Liver (tissue), 9 donors: Measurements from ENCODE around the gene CCDC33. TPM values are rescaled to one million over a fixed set of nuclear protein-coding genes. Genes with fewer than 3 reads are reported as not detected.

ENCODE experiments used
- DNase-seq: peaks from one replicate; pipeline ENCODE4 v3.0.0-alpha.2; 2017; ENCODE audit warnings: low spot score
- H3K27ac ChIP-seq, 2 donors: one replicate each; pipeline ENCODE4 v1.7.0; 2013; ENCODE audit warnings: inconsistent platforms in 2 of 2, low read length in 2 of 2, control low read depth in 1 of 2, low read depth in 1 of 2, mild to moderate bottlenecking in 1 of 2
- H3K27me3 ChIP-seq, 4 donors: one replicate each; pipeline versions ENCODE4 v1.6.1 to v1.7.0; 2013; ENCODE audit warnings: low read length in 3 of 4, inconsistent platforms in 1 of 4, mild to moderate bottlenecking in 1 of 4, moderate library complexity in 1 of 4; ENCODE audit not compliant: control insufficient read depth in 4 of 4, insufficient read depth in 4 of 4
- H3K36me3 ChIP-seq, 4 donors: one replicate each; pipeline versions ENCODE4 v1.6.1 to v1.7.0; 2013; ENCODE audit warnings: low read length in 3 of 4, mild to moderate bottlenecking in 3 of 4, low read depth in 1 of 4, moderate library complexity in 1 of 4; ENCODE audit not compliant: control insufficient read depth in 4 of 4, insufficient read depth in 3 of 4
- H3K4me1 ChIP-seq, 4 donors: one replicate each; pipeline versions ENCODE4 v1.6.1 to v1.7.0; 2013; ENCODE audit warnings: low read length in 3 of 4, mild to moderate bottlenecking in 3 of 4, moderate library complexity in 1 of 4; ENCODE audit not compliant: control insufficient read depth in 4 of 4, insufficient read depth in 4 of 4
- H3K4me3 ChIP-seq, 3 donors: one replicate each; pipeline versions ENCODE4 v1.6.1 to v1.7.0; 2013; ENCODE audit warnings: low read length in 3 of 3, control low read depth in 1 of 3, low read depth in 1 of 3, mild to moderate bottlenecking in 1 of 3
- H3K9ac ChIP-seq, 2 donors: one replicate each; pipeline ENCODE4 v1.7.0; 2013; ENCODE audit warnings: low read length in 2 of 2, mild to moderate bottlenecking in 2 of 2, moderate library complexity in 2 of 2, control low read depth in 1 of 2, low read depth in 1 of 2
- H3K9me3 ChIP-seq, 4 donors: one replicate each; pipeline versions ENCODE4 v1.6.1 to v1.7.0; 2013; ENCODE audit warnings: low read length in 3 of 4; ENCODE audit not compliant: control insufficient read depth in 4 of 4
- ATF3 ChIP-seq: IDR thresholded peaks from 2 replicates; pipeline ENCODE4 v1.6.1; 2016; ENCODE audit warnings: antibody characterized with exemption
- CTCF ChIP-seq: fragments of 150-350 bp; IDR thresholded peaks from 2 replicates; pipeline ENCODE4 v1.5.1; 2017; ENCODE audit warnings: improper control_type of control experiment, low read depth, low read length; ENCODE audit not compliant: missing input control
- EGR1 ChIP-seq, 2 donors: IDR thresholded peaks; 2 replicates each; pipeline ENCODE4 v1.6.1; 2016 to 2018; ENCODE audit warnings: antibody characterized with exemption in 2 of 2, low read depth in 2 of 2
- FOXA1 ChIP-seq: IDR thresholded peaks from 2 replicates; pipeline ENCODE4 v1.6.1; 2016; ENCODE audit warnings: antibody characterized with exemption
- FOXA2 ChIP-seq: IDR thresholded peaks from 2 replicates; pipeline ENCODE4 v1.6.1; 2016; ENCODE audit warnings: antibody characterized with exemption
- GABPA ChIP-seq, 2 donors: IDR thresholded peaks in 1 of 2; conservative IDR thresholded peaks in 1 of 2; 2 replicates each; pipeline ENCODE4 v1.6.1; 2016; ENCODE audit warnings: antibody characterized with exemption in 2 of 2, mild to moderate bottlenecking in 1 of 2, moderate library complexity in 1 of 2
- HNF4A ChIP-seq, 2 donors: conservative IDR thresholded peaks; 2 replicates each; pipeline ENCODE4 v1.6.1; 2016; ENCODE audit warnings: antibody characterized with exemption in 2 of 2, mild to moderate bottlenecking in 2 of 2
- HNF4G ChIP-seq: IDR thresholded peaks from 2 replicates; pipeline ENCODE4 v1.6.1; 2016; ENCODE audit warnings: antibody characterized with exemption
- JUND ChIP-seq, 2 donors: IDR thresholded peaks; 2 replicates each; pipeline ENCODE4 v1.6.1; 2016; ENCODE audit warnings: antibody characterized with exemption in 2 of 2
- MAX ChIP-seq: IDR thresholded peaks from 2 replicates; pipeline ENCODE4 v1.6.1; 2016; ENCODE audit warnings: antibody characterized with exemption
- NR2F2 ChIP-seq: IDR thresholded peaks from 2 replicates; pipeline ENCODE4 v1.6.1; 2016; ENCODE audit warnings: antibody characterized with exemption
- RAD21 ChIP-seq, 2 donors: IDR thresholded peaks; 2 replicates each; pipeline ENCODE4 v1.6.1; 2016; ENCODE audit warnings: antibody characterized with exemption in 2 of 2, mild to moderate bottlenecking in 2 of 2
- REST ChIP-seq: IDR thresholded peaks from 2 replicates; pipeline ENCODE4 v1.6.1; 2016; ENCODE audit warnings: antibody characterized with exemption, mild to moderate bottlenecking
- RXRA ChIP-seq, 2 donors: IDR thresholded peaks; 2 replicates each; pipeline ENCODE4 v1.6.1; 2017 to 2018; ENCODE audit warnings: antibody characterized with exemption in 2 of 2, mild to moderate bottlenecking in 1 of 2
- SP1 ChIP-seq: IDR thresholded peaks from 2 replicates; pipeline ENCODE4 v1.6.1; 2018; ENCODE audit warnings: antibody characterized with exemption, mild to moderate bottlenecking
- TAF1 ChIP-seq: conservative IDR thresholded peaks from 2 replicates; pipeline ENCODE4 v1.6.1; 2016; ENCODE audit warnings: antibody characterized with exemption, mild to moderate bottlenecking
- YY1 ChIP-seq: IDR thresholded peaks from 2 replicates; pipeline ENCODE4 v1.6.1; 2016; ENCODE audit warnings: antibody characterized with exemption, mild to moderate bottlenecking
- ZBTB33 ChIP-seq: IDR thresholded peaks from 2 replicates; pipeline ENCODE4 v1.6.1; 2016; ENCODE audit warnings: antibody characterized with exemption
- WGBS: extraction: QIAGEN DNeasy Blood & Tissue Kit; methylation state at CpG from one replicate; pipeline ENCODE4 v1.1.7; 2013; 5-methylcytosine and 5-hydroxymethylcytosine counted together
- polyA plus RNA-seq, 2 donors: library from polyadenylated mRNA; stranded (reverse) in 1 of 2; unstranded in 1 of 2; fragments of 200-250 nt in 1 of 2; fragments of >200 nt in 1 of 2; fragmentation: Nextera tagmentation in 1 of 2; extraction: Ambion mirVana in 1 of 2; gene quantifications; one replicate each; pipeline versions ENCODE4 v1.2.1 to v1.2.3, GENCODE V29; 2013 to 2015
- total RNA-seq, 2 donors: library from RNA; depleted of rRNA; stranded (reverse); fragments of >200 nt; gene quantifications; one replicate each; pipeline ENCODE4 v1.2.3, GENCODE V29; 2014
- donor health status: healthy.
- donor health status: healthy.
- donor health status: healthy.
- donor health status: healthy.
- donor health status: healthy.

CCDC33 gene
- total RNA-seq (not detected), polyA plus RNA-seq (not detected)

GRCh38 chr15:74235962-74236361 is at the start of gene CCDC33:
CCDC33 (plus strand) TSS chr15:74236326; CDS start chr15:74236720, 394 bp downstream.
- DNase-seq, result no peak
- TF ChIP-seq SP1 (no peak), MAX (no peak), FOXA1 (no peak), YY1 (no peak), REST (no peak), NR2F2 (no peak), ATF3 (no peak), RAD21 (IDR thresholded peaks at IDR 0.05) (no peak), CTCF (no peak), GABPA (IDR thresholded peaks at IDR 0.05 in 1 of 2, conservative IDR thresholded peaks at IDR 0.05 in 1 of 2) (no peak), HNF4G (no peak), ZBTB33 (no peak), HNF4A (conservative IDR thresholded peaks at IDR 0.05) (no peak), TAF1 (no peak), JUND (IDR thresholded peaks at IDR 0.05) (no peak), RXRA (IDR thresholded peaks at IDR 0.05) (no peak), FOXA2 (no peak), EGR1 (IDR thresholded peaks at IDR 0.05; ENCODE audit: low read depth in 2 of 2) (no peak)
- Histone ChIP-seq H3K27ac (no peak within 1 kb of the TSS), H3K9me3 (no peaks in the 10 kb centered on the region), H3K9ac (no peak within 1 kb of the TSS), H3K4me3 (no peak within 1 kb of the TSS), H3K36me3 (no peaks in the 10 kb centered on the region), H3K4me1 (peaks cover 0 to 8% (median 3%) of the 10 kb centered on the region in 4 donors), H3K27me3 (no peaks in the 10 kb centered on the region)
- WGBS, result 70% methylated on average over 6 of the region's 6 CpGs
